Stimulated activated CD8-positive, alpha-beta memory T cell treated with anti-CD3 and anti-CD28 coated beads, Interleukin-2, amount 100 ng/mL, for 1 hour (primary cell): Measurements from ENCODE around the gene HYCC1.

Source experiments
- DNase-seq, 2 donors: peaks; one replicate each; pipeline ENCODE4 v3.0.0-alpha.2; 2020; ENCODE audit warnings: low read depth in 2 of 2

The HYCC1 gene

DNA sequence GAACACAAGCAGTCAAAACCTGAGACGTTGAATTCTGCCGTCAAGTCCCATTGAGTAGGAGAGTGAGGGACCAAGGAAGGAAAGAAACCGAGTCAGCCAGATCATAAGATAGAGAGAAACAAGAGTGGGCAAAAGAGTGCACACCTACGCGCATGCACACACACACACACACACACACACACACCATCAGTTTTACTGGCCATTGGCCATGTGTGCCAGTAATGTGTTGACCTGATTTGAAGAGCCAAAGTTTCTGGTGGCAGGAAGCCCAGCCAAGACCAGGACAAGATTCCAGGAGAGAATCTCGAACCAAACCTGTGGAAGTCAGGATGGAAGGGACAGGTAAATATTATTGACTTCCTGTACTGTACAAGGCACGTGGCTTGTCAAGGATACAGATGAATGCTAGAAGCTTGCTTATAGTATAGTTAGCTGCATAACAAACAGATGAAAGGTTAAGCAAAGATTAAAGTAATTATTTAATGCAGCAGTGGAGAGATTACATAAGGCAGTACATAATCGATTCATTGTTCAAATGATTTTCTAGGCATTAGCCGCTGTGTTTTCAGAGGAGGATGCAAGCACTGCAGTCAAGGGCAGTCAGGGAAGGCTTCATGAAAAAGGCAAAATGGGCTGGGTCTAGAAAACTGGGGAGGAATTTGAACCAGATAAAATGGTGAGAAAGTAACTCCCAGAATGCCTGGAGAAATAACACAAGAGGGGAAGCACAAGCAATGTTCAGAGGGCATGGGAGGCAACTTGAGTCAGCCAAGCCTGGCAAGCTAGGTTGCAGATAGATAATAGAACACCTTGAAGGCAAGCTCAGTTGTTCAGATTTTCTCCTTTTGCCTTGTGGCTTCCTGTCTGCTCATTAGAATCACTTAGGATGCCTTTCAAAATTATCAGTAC is 2.7 kb upstream of the HYCC1 start:
- DNase-seq = no peak

- no peak for DNase-seq
Measured at GRCh38 chr7:23014681-23015080, 751 bp upstream of the HYCC1 start.

DNA sequence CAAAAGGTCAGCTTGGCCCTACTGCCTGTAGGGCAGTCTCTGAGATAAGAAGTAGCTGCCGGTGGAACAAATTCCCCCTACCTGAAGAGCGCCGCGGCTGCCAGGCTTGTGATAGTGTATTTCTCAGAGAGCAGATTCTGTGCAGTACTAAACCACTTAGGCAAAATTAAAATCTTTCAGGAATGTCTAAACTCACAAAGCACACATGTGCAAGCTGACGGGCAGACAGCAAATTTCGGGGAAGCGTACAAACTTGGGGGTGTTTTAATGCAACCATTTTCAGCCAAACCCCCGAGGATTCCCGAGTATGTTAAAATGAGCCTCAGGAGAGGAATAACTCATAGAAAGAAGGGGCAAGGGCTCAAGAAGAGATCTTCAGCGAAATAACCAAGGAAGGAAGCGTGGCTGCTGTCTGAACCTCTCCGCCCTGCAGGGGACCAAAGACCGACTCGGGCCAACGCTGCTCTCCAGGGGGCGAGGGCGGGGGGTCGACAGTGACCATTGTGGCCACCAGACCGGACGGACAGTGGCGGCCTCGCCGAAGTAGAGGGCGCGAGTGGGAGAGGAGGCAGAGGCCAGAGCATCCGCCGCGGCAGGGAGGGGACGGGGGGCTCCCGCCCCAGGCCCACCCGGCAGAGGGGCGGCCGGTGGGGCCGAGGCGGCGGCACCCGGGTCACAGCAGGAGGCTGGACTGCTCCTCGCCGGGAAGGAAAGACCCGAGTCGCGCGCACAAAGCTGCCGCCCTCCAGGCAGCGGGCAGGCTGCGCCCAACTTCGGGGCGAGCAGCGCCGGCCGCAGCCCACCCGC is 819 bp downstream of the HYCC1 start:
- DNase-seq = no peak

DNA sequence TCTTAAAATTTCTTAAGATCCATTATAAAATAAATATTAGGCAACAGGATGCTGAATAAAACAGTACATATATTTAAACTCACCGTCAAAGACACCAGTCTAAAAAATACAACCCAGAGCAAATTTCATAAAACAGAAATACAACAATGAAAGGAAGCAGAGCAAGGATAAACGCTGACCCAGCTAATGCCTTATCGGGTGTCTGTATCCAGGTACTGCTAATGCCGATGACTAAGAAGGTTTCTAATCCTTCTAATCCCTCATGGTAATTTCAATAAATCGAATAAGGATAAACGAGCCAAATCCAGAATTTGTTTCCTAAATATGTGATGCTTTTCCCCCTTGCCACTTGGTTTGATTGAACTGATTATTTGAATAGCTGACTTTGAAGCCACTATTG is 1.7 kb downstream of the HYCC1 start:
- no peak for DNase-seq

- DNase-seq = no peak
Measured at GRCh38 chr7:23011222-23011924, 2.6 kb downstream of the HYCC1 start.

DNA sequence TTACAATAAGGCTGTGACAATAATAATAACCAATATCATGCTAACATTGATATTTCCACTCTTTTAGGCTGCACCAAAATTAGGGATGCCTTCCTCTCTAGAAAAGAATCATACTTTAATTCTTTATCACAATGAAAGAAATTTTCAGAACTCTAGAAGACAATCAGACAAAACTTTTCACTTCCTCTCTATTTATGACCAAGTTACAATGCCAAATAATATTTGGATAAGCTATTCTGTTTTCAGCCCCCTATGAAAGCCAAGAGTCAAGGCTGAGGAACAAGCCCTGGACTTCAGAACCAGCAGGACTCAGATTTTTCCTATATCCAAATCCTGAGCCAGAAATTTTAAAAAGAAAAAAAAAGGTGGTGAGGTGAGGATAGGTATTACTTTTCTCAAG is 4.6 kb downstream of the HYCC1 start:
- no peak for DNase-seq

- DNase-seq = no peak
Measured at GRCh38 chr7:23004247-23004520, 9.7 kb downstream of the HYCC1 start.

DNA sequence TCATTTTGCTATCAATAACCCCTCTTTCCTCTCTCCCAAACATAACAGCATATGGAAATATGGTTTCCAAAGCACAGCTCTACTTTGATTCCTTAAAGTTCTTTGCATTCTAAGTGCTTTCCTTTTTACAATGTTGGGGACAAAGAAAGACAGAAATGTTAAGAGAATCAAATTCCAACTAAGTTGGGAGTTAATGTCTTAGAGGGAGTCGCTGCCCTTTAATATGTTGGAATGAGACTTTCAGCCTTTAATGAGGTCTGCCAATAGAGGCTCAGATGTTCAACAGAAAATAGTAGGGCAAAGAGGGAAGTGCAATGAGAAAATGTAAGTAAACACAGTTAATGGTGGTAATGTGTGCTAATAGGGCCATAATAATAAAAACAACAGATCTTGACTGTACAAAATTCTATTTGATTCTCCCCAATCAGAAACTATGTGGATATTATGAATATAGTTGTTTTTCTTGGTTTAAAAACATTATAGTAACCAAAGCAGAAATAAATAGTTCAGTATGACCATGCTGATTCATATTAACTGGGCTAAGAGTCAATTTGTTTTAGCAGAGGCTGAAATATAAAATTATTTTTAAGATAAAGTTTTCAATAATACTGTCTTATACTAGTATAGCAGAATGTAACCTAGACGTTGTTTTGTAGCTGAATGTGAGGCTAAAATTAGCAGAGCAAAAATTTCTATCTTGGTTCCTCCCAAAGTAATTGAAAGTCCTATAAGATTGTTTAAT is 10.3 kb downstream of the HYCC1 start:
- DNase-seq = no peak

DNA sequence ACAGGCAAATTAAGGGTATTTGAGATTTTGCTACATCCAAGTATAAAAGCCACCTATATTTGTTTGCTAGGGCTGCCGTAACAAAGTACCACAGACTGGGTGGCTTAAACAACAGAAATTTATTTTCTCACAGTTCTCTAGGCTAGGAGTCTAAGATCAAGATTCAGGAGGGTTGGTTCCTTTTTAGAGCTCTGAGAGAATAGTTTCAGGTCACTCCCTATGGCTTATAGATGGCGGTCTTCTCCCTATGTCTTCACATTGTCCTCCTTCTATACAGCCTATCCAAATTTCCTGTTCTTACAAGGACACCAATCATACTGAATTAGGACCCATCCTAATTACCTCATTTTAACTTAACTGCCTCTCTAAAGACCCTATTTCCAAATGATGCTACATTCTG is 11.2 kb downstream of the HYCC1 start:
- no peak for DNase-seq

- DNase-seq = no peak
Measured at GRCh38 chr7:23001610-23002009, 12.3 kb downstream of the HYCC1 start.

- no peak for DNase-seq
Measured at GRCh38 chr7:23000597-23001360, 13.2 kb downstream of the HYCC1 start.

- no peak for DNase-seq
Measured at GRCh38 chr7:22998519-22998896, 15.4 kb downstream of the HYCC1 start.

GRCh38 chr7:22997871-22998518 is 15.9 kb downstream of the HYCC1 start:
- DNase-seq = no peak

- DNase-seq = no peak
Measured at GRCh38 chr7:22996470-22996869, 17.5 kb downstream of the HYCC1 start.

DNA sequence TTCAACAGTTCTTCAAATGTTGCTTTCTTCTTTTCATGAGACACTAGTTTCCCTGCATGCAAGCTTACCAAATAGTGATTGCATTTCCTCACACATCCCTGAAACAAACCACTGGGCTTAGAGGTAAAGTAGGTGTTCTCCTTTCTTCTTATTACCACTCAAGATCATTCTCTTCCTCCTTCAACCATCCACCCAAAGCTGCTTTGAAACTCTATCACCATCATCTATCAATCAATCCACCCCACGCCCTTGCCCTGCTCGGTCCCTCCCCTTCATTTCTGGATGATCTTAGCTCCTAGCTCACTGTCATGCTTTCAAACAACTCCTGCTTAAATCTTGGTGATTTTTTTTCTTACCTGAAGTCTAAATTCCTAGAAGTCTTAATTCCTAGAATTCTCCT is 18.9 kb downstream of the HYCC1 start:
- no peak for DNase-seq

GRCh38 chr7:22992874-22993840 is 20.8 kb downstream of the HYCC1 start:
- no peak for DNase-seq

GRCh38 chr7:22990588-22990949 is 23.4 kb downstream of the HYCC1 start:
- no peak for DNase-seq

DNA sequence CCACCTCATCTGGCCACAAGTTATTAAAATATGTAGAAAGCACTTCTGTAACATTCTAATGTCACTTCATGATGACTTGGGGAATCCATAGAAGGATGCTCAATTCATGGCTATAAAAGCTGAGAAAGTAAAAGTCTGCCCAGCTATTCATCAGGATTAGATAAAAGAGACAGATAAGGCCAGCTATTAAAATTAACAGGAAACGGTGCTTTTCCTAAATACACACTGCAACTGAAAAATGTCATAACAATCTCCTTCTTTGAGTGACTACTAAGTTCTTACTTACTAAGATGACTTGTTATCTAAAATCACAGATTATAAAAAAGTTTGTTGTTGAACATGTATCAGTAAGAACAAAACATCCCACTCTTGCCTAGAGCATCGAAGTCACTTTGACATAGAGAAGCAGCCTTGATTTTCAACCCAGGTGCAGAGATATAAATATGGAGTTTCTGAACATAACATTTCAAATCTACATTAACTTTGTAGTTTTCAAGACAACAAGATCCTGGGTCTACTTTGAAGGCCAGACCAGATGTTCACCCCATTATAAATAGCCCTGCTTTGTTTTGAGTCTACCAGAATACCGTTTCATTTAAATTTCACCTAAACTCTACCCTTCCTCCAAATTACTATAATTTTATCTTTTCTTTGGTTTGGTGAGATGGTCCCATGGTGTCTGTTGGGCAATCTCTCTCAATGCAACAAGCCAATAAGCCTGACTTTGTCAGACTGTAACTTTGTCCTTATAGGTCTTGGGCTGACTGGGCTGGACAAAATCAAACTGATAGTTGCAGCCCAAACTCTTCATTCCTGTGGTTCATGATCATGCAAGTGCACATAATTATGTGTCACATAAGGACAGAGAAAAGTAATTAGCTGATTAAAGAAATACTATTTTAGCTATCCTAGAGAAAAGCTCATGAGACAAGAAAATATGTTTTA is 24.0 kb downstream of the HYCC1 start:
- DNase-seq = no peak
